HCT116 (cell line): ENCODE results near the gene SPDYE4. TPM values are rescaled to one million over a fixed set of nuclear protein-coding genes. Genes with fewer than 3 reads are reported as not detected.

Experiments used
- ATAC-seq: fragments of 200-7000 bp; cut with Tn5 transposase; 2 replicates; pipeline ENCODE4 v1.9.1; 2020; ENCODE audit warnings: mild to moderate bottlenecking, moderate library complexity
- BruUV-seq: library from RNA; stranded (reverse); fragments of 400-500 nt; replicated peaks from 2 replicates; lab custom pipeline; 2021; lab: Mats Ljungman, UMichigan
- CTCF ChIA-PET: fragments of 300-600 bp; sonication (Branson Sonifier 250); formaldehyde crosslinking; loops from one replicate; lab custom pipeline; 2021; ENCODE audit warnings: antibody characterized with exemption; lab: Charles Lee
- POLR2A ChIA-PET: fragments of 300-600, 350-600 bp; sonication (Branson Sonifier 250); formaldehyde crosslinking; loops from one replicate; lab custom pipeline; 2021; ENCODE audit warnings: antibody characterized with exemption; lab: Charles Lee
- RAD21 ChIA-PET, 2 experiments: fragments of 300-600 bp; sonication (Branson Sonifier 250); formaldehyde crosslinking; loops; one replicate each; lab custom pipeline; 2023; ENCODE audit warnings: low total read pairs in 2 of 2; ENCODE audit not compliant: uncharacterized antibody in 2 of 2, unreplicated experiment in 2 of 2, low non-redundant PET in 1 of 2; lab: Charles Lee
- DNase-seq: peaks from one replicate; pipeline ENCODE4 v3.0.0-alpha.2; 2010; ENCODE audit warnings: low read depth, low spot score
- H2AFZ ChIP-seq: fragments of 200-600 bp; shearing (Covaris generic), sonication (generic); 2 replicates; pipeline ENCODE4 v1.6.1; 2017; ENCODE audit warnings: low read depth, mixed run types, mixed read lengths, antibody characterized with exemption, low read length; ENCODE audit not compliant: poor library complexity, severe bottlenecking
- H3K27ac ChIP-seq: 2 replicates; pipeline ENCODE4 v1.5.1; 2012; ENCODE audit warnings: low read depth, low read length
- H3K27me3 ChIP-seq: fragments of 200-600 bp; sonication (generic); 2 replicates; pipeline ENCODE4 v1.6.1; 2016; ENCODE audit warnings: mixed run types, low read length, mixed read lengths; ENCODE audit not compliant: insufficient read depth
- H3K36me3 ChIP-seq, 2 experiments: fragments of 200-500 bp in 1 of 2; fragments of 200-600 bp in 1 of 2; sonication (Bioruptor generic) in 1 of 2; sonication (generic) in 1 of 2; 2 replicates each; pipeline versions ENCODE4 v1.5.1 to v1.6.1; 2014 to 2016; ENCODE audit warnings: low read length in 2 of 2, inconsistent platforms in 1 of 2, mixed read lengths in 1 of 2, mixed run types in 1 of 2; ENCODE audit not compliant: insufficient read depth in 2 of 2, control insufficient read depth in 1 of 2
- H3K4me1 ChIP-seq, 2 experiments: fragments of 200-600 bp in 1 of 2; sonication (generic) in 1 of 2; 2 replicates each; pipeline versions ENCODE4 v1.5.1 to v1.6.1; 2012 to 2017; ENCODE audit warnings: low read length in 2 of 2, inconsistent platforms in 1 of 2, mild to moderate bottlenecking in 1 of 2, mixed read lengths in 1 of 2, mixed run types in 1 of 2, moderate library complexity in 1 of 2; ENCODE audit not compliant: insufficient read depth in 2 of 2, control insufficient read depth in 1 of 2
- H3K4me2 ChIP-seq: fragments of 200-600 bp; sonication (generic); 2 replicates; pipeline ENCODE4 v1.6.1; 2017; ENCODE audit warnings: mixed run types, low read length, mixed read lengths
- H3K4me3 ChIP-seq, 2 experiments: fragments of 200-600 bp in 1 of 2; sonication (generic) in 1 of 2; replicated peaks in 1 of 2; 2 replicates each; pipeline ENCODE4 v1.5.1; 2011 to 2016; ENCODE audit warnings: low read length in 2 of 2, control low read depth in 1 of 2, low read depth in 1 of 2, mild to moderate bottlenecking in 1 of 2, mixed read lengths in 1 of 2, mixed run types in 1 of 2
- H3K79me2 ChIP-seq: fragments of 200-600 bp; sonication (generic); 2 replicates; pipeline ENCODE4 v1.6.1; 2017; ENCODE audit warnings: mild to moderate bottlenecking, mixed run types, low read length, moderate library complexity, mixed read lengths; ENCODE audit not compliant: insufficient read depth
- H3K9ac ChIP-seq: fragments of 200-600 bp; sonication (generic); 2 replicates; pipeline ENCODE4 v1.6.1; 2016; ENCODE audit warnings: low read length, mixed read lengths
- H3K9me2 ChIP-seq: fragments of 200-600 bp; sonication (generic), shearing (Covaris generic); 2 replicates; pipeline ENCODE4 v1.6.1; 2017; ENCODE audit warnings: mixed run types, mild to moderate bottlenecking, moderate library complexity; ENCODE audit not compliant: insufficient read depth
- H3K9me3 ChIP-seq, 2 experiments: fragments of 200-500 bp in 1 of 2; fragments of 200-600 bp in 1 of 2; sonication (Bioruptor generic) in 1 of 2; sonication (generic) in 1 of 2; 2 replicates each; pipeline ENCODE4 v1.6.1; 2014 to 2017; ENCODE audit warnings: low read length in 2 of 2, mixed read lengths in 2 of 2, inconsistent platforms in 1 of 2, low read depth in 1 of 2, mild to moderate bottlenecking in 1 of 2, mixed run types in 1 of 2, moderate library complexity in 1 of 2; ENCODE audit not compliant: control insufficient read depth in 1 of 2, insufficient read depth in 1 of 2
- H4K20me1 ChIP-seq: fragments of 200-600 bp; sonication (generic), shearing (Covaris generic); 2 replicates; pipeline ENCODE4 v1.6.1; 2017; ENCODE audit warnings: mixed run types, mild to moderate bottlenecking, moderate library complexity; ENCODE audit not compliant: insufficient read depth
- EGR1 ChIP-seq: IDR thresholded peaks from 2 replicates; pipeline ENCODE4 v1.6.1; 2012; ENCODE audit warnings: low read depth
- EZH2 ChIP-seq: fragments of 200-600 bp; sonication (generic); IDR thresholded peaks from 2 replicates; pipeline ENCODE4 v1.6.1; 2017; ENCODE audit warnings: antibody characterized with exemption, mixed run types
- EZH2phosphoT487 ChIP-seq: fragments of 200-600 bp; IDR thresholded peaks from 2 replicates; pipeline ENCODE4 v1.6.1; 2018; ENCODE audit warnings: antibody characterized with exemption, borderline replicate concordance
- FOSL1 ChIP-seq: IDR thresholded peaks from 2 replicates; pipeline ENCODE4 v1.6.1; 2012; ENCODE audit warnings: low read depth
- JUND ChIP-seq: IDR thresholded peaks from 2 replicates; pipeline ENCODE4 v1.6.1; 2012
- MAX ChIP-seq: IDR thresholded peaks from 2 replicates; pipeline ENCODE4 v1.6.1; 2012
- POLR2A ChIP-seq: IDR thresholded peaks from 2 replicates; pipeline ENCODE4 v1.7.0; 2011; ENCODE audit warnings: borderline replicate concordance; ENCODE audit not compliant: insufficient read depth, insufficient read length; ENCODE audit errors: extremely low read depth
- POLR2AphosphoS5 ChIP-seq: IDR thresholded peaks from 2 replicates; pipeline ENCODE4 v1.6.1; 2011; ENCODE audit warnings: mild to moderate bottlenecking, low read depth, low read length, moderate library complexity
- RAD21 ChIP-seq: IDR thresholded peaks from 2 replicates; pipeline ENCODE4 v1.6.1; 2012; ENCODE audit warnings: low read depth, mild to moderate bottlenecking
- SIN3A ChIP-seq: IDR thresholded peaks from 2 replicates; pipeline ENCODE4 v1.6.1; 2012; ENCODE audit warnings: low read depth
- SP1 ChIP-seq: IDR thresholded peaks from 2 replicates; pipeline ENCODE4 v1.6.1; 2012; ENCODE audit warnings: low read depth
- SRF ChIP-seq: IDR thresholded peaks from 2 replicates; pipeline ENCODE4 v1.6.1; 2012; ENCODE audit warnings: low read depth
- YY1 ChIP-seq: IDR thresholded peaks from 2 replicates; pipeline ENCODE4 v1.6.1; 2011; ENCODE audit warnings: low read length, low read depth, moderate library complexity, mild to moderate bottlenecking; ENCODE audit not compliant: insufficient replicate concordance; ENCODE audit errors: extremely low read depth
- ZBTB33 ChIP-seq: IDR thresholded peaks from 2 replicates; pipeline ENCODE4 v1.6.1; 2011; ENCODE audit warnings: mild to moderate bottlenecking, low read length, moderate library complexity; ENCODE audit not compliant: insufficient replicate concordance; ENCODE audit errors: extremely low read depth
- ZNF274 ChIP-seq: fragments of 200-500 bp; sonication (Bioruptor generic); IDR thresholded peaks from 2 replicates; pipeline ENCODE4 v1.6.1; 2014; ENCODE audit warnings: mild to moderate bottlenecking, low read depth, low read length, inconsistent platforms
- intact Hi-C: fragments of 100-400 bp; cut with micrococcal nuclease; formaldehyde crosslinking; loops from 2 replicates; pipeline ENCODE4 v1.10.0; 2022
- total RNA-seq: library from RNA; stranded (reverse); gene quantifications from one replicate; pipeline ENCODE4 v1.2.1, GENCODE V29; 2021; ENCODE audit not compliant: unreplicated experiment

SPDYE4 gene
- total RNA-seq, 1 experiment from 2014 or later = not detected

DNA sequence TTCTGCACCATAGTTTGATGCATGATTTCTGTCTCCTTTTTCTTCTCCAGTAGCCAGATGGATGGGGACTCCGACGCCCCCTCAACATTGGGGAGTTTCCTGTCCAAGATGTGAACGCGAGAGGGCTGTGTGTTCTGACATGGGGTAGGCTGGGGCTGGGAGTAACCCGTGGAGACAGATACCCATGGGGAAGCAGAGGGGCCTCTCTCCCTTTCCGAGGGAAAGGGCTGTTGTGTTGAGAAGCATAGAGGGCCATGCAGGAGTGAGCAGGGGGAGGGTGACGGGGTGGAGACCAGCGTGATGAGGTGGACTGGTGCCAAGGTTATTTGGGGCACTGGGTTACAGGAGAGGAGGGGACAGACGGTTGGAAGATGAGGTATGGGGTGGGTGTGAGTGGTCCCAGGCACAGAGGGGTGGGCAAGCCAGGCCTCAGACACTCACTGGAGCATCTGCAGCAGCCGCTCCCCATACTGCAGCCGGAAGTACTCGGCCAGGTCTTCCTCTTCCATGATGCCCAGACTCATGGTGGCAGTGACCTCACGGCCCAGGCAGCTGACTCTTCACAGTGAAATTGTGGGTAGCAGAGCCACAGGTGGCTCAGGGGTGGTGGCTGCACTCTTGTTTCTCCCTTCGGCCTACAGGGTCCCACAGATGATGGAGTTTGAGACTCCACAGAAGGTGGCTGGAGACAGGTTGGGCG lies 14.1 kb downstream of the SPDYE4 start:
- H2AFZ ChIP-seq = no peak overlapping the region
- peaks cover 0 to 12% of the 10 kb centered on the region in 2 experiments; a peak in 2 of 4 replicates for H3K4me1 ChIP-seq
- intact Hi-C loops = no loop called here
- no peak overlapping the region for H3K27ac ChIP-seq
- no peaks in the 10 kb centered on the region for H4K20me1 ChIP-seq
- no peaks in the 10 kb centered on the region for H3K36me3 ChIP-seq
- H3K79me2 ChIP-seq = no peaks in the 10 kb centered on the region
- H3K4me2 ChIP-seq = no peak overlapping the region
- TF ChIP-seq POLR2AphosphoS5 (no peak), SRF (no peak), EGR1 (no peak), FOSL1 (no peak), RAD21 (no peak), EZH2phosphoT487 (no peak), MAX (no peak), SIN3A (no peak), SP1 (no peak), JUND (no peak), EZH2 (no peak), POLR2A (no peak), ZNF274 (no peak), YY1 (no peak), ZBTB33 (no peak)
- ChIA-PET CTCF (no interaction called here), POLR2A (no interaction called here), RAD21 (no interaction called here)
- DNase-seq (no peak), ATAC-seq (no peak)
- no peak overlapping the region for H3K4me3 ChIP-seq
- BruUV-seq = no TSS peak
- no peak overlapping the region for H3K9ac ChIP-seq
- H3K27me3 ChIP-seq = no peaks in the 10 kb centered on the region
- no peaks in the 10 kb centered on the region for H3K9me2 ChIP-seq
- no peaks in the 10 kb centered on the region for H3K9me3 ChIP-seq
